BLaER1 treated with 17β-estradiol and CSF1 and Interleukin-3, amounts not matched to agents 10 nM and 100 nM (cell line): ENCODE measurements around the gene ARHGEF25.

Source experiments
- H3K27ac ChIP-seq, 11 experiments: shearing (Covaris generic); formaldehyde crosslinking; 2 replicates each; pipeline ENCODE4 v1.8.1; 2022
- H3K27me3 ChIP-seq, 11 experiments: shearing (Covaris generic); formaldehyde crosslinking; 2 replicates each; pipeline ENCODE4 v1.8.1; 2022
- H3K36me3 ChIP-seq, 11 experiments: shearing (Covaris generic); formaldehyde crosslinking; 2 replicates each; pipeline ENCODE4 v1.8.1; 2022
- H3K4me1 ChIP-seq, 10 experiments: shearing (Covaris generic); formaldehyde crosslinking; 2 replicates each; pipeline ENCODE4 v1.8.1; 2022
- H3K4me2 ChIP-seq, 11 experiments: shearing (Covaris generic); formaldehyde crosslinking; 2 replicates each; pipeline ENCODE4 v1.8.1; 2022
- H3K4me3 ChIP-seq, 10 experiments: shearing (Covaris generic); formaldehyde crosslinking; 2 replicates each; pipeline ENCODE4 v1.8.1; 2022
- H3K9ac ChIP-seq, 11 experiments: shearing (Covaris generic); formaldehyde crosslinking; 2 replicates each; pipeline ENCODE4 v1.8.1; 2022
- H3K9me3 ChIP-seq, 11 experiments: shearing (Covaris generic); formaldehyde crosslinking; replicated peaks in 1 of 11; 2 replicates each; pipeline ENCODE4 v1.8.1; 2022
- H4K20me1 ChIP-seq, 11 experiments: shearing (Covaris generic); formaldehyde crosslinking; 2 replicates each; pipeline ENCODE4 v1.8.1; 2022
- Cebpa-rat ChIP-seq, 11 experiments: shearing (Covaris generic); IDR thresholded peaks; 2 replicates each; pipeline ENCODE4 v1.8.1; 2022

ARHGEF25 gene

DNA sequence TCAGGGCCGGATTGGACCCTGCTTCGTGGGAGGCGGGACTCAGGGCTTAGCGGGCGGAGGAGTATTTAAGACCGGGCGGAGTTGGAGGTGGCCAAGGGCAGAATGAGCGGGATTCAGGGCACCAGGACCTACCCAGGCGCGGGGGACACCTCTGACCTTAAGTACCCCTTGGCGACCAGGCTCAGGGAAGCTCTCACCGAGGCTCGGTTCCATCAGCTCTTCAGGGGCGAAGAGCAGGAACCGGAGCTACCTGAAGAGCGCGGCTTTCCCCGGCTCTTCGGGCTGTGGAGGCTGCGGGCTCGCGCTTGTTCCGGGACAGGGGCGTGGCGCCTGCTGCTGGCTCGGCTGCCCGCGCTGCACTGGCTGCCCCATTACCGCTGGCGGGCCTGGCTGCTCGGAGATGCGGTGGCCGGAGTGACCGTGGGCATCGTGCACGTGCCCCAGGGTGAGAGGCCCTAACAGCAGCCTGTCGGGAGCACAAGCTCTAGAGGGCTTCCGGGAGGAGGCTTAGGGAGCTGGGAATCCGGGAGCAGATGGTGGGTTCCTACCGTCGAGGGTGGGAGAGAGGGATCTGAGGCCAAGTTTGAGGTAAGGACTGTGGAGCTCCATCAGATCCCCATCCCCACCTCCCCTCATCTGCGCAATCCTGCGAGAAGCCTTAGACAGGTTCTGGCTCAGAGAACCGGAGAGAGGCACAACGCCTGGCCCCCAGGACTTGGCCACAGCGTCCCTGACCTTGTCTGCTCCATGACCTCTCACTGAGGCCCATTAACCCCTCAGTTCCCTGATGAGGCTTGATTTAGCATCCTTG is 8.4 kb downstream of the ARHGEF25 start:
- peaks cover 71 to 80% (median 75%) of the 10 kb centered on the region in 11 experiments for H3K27me3 ChIP-seq
- no peak overlapping the region for H3K4me2 ChIP-seq
- H4K20me1 ChIP-seq, result peaks cover 0 to 34% (median 17%) of the 10 kb centered on the region in 11 experiments; a peak in 13 of 22 replicates
- 0 out of 22 replicates have a peak, but pooled peaks cover 0 to 4% (median 0%) of the 10 kb centered on the region in 11 experiments for H3K36me3 ChIP-seq
- no peak for TF ChIP-seq Cebpa-rat (IDR thresholded peaks at IDR 0.05)
- peaks cover 23 to 42% (median 37%) of the 10 kb centered on the region in 10 experiments for H3K4me1 ChIP-seq
- no peak overlapping the region for H3K27ac ChIP-seq
- peaks cover 0 to 7% (median 0%) of the 10 kb centered on the region in 11 experiments; a peak in 2 of 22 replicates for H3K9me3 ChIP-seq
- no peak overlapping the region; a peak in 1 of 20 replicates for H3K4me3 ChIP-seq
- no peak overlapping the region for H3K9ac ChIP-seq

DNA sequence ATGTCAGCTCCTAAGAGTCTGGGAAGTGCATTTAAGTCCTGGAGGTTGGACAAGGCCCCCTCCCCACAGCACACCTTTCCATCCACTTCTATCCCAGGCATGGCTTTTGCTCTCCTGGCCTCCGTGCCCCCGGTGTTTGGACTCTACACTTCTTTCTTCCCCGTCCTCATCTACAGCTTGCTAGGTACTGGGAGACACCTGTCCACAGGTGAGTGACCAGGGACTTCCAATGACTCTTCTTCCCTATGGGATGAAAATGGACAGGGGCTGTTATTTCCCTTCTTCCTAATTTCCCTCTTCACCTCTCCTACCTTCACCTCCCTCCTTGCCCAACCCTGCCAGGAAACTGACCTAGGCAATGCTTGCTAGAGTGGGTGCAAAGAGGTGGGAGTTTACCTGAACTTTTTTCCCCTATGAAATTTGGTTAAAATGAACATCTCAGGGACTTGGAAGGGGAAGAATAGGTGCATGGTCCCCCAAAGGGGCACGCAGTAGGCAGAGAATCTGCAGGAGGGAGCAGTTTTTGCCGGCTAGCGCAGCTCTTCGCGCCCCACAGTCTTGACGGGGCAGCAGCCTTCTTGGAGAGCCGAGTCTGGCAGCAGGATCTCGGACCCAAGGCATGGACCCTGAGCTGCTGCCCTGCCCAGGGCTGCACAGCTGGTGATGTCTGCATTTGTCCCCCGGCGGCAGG is 9.2 kb downstream of the ARHGEF25 start:
- Histone ChIP-seq H3K4me2 (peak overlapping the region; percentile 30 to 89 (median 72); a peak in 21 of 22 replicates), H4K20me1 (peaks cover 0 to 34% (median 17%) of the 10 kb centered on the region in 11 experiments; a peak in 13 of 22 replicates), H3K9me3 (peaks cover 0 to 7% (median 0%) of the 10 kb centered on the region in 11 experiments; a peak in 2 of 22 replicates), H3K27me3 (peaks cover 78 to 88% (median 83%) of the 10 kb centered on the region in 11 experiments), H3K4me1 (peaks cover 18 to 37% (median 32%) of the 10 kb centered on the region in 10 experiments), H3K36me3 (0 out of 22 replicates have a peak, but pooled peaks cover 0 to 4% (median 0%) of the 10 kb centered on the region in 11 experiments), H3K9ac (no peak overlapping the region), H3K4me3 (peak overlapping the region in 5 of 10 experiments; percentile 8 to 54 (median 38); a peak in 8 of 20 replicates), H3K27ac (no peak overlapping the region)
- no peak for TF ChIP-seq Cebpa-rat (IDR thresholded peaks at IDR 0.05)

DNA sequence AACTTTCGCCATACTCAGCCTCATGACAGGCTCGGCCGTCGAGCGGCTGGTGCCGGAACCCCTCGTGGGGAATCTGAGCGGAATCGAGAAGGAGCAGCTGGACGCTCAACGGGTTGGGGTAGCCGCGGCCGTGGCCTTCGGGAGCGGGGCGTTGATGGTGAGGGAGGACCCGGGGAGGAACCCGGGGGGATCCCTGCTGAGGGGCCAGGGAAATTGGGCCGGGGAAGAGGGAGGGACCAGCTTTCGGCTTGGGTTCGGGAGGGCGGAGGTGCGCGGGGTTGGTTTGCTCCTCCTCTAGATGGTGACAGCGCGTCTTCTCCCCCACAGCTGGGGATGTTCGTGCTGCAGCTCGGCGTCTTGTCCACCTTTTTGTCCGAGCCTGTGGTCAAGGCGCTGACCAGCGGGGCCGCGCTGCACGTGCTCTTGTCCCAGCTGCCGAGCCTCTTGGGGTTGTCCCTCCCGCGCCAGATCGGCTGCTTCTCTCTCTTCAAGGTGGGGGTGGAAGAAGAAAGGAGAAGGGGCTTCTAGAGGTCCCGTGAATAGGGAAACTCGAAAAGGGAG is 9.8 kb downstream of the ARHGEF25 start:
- H3K27me3 ChIP-seq, result peaks cover 85 to 94% (median 89%) of the 10 kb centered on the region in 11 experiments
- H3K27ac ChIP-seq, result no peak overlapping the region
- TF ChIP-seq Cebpa-rat (IDR thresholded peaks at IDR 0.05), result no peak
- peak overlapping the region; percentile 8 to 54 (median 36); a peak in 16 of 20 replicates for H3K4me3 ChIP-seq
- H3K4me1 ChIP-seq, result peaks cover 18 to 37% (median 32%) of the 10 kb centered on the region in 10 experiments
- H3K4me2 ChIP-seq, result peak overlapping the region; percentile 30 to 89 (median 72)
- H4K20me1 ChIP-seq, result peaks cover 0 to 34% (median 17%) of the 10 kb centered on the region in 11 experiments; a peak in 13 of 22 replicates
- peaks cover 0 to 7% (median 0%) of the 10 kb centered on the region in 11 experiments; a peak in 2 of 22 replicates for H3K9me3 ChIP-seq
- H3K9ac ChIP-seq, result 0 out of 22 replicates have a peak overlapping the region, but pooled peaks of 1 of the 11 experiments have one; percentile 15
- H3K36me3 ChIP-seq, result 0 out of 22 replicates have a peak, but pooled peaks cover 0 to 4% (median 0%) of the 10 kb centered on the region in 11 experiments

DNA sequence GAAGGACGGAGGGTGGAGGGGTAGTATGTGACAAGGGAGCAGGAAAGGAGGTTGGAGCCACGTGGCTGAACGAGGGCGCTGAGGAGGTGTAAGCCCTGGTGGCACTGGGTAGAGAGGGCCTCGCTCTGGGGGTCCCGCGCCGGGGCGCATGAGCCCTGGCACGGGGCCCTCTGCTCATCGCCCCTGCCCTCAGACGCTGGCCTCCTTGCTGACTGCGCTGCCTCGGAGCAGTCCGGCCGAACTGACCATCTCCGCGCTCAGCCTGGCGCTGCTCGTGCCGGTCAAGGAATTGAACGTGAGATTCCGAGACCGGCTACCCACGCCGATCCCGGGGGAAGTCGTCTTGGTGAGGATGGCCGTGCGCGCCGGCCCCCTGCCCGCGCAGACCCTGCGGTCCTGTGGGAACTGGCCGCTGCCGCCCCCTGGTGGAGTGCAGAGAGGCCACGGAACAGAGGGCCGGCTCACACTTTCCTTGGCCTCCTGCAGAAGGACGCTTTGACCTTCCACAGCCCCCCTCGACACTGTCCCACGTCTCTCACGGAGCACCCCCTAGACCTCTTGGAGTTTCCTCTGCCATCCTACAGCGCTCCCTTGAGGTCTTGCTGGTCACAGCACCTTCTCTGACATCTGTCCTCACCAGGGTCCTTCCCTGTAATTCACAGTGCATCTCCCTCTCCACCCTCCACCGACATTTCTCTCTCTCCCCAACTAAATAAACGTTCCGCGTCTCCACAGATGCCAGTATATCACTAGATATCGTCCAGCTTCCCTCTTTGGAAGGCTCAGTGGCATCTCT is 10.5 kb downstream of the ARHGEF25 start:
- Histone ChIP-seq H3K36me3 (no peaks in the 10 kb centered on the region), H3K4me1 (peaks cover 18 to 32% (median 26%) of the 10 kb centered on the region in 10 experiments), H3K9me3 (peaks cover 0 to 9% (median 0%) of the 10 kb centered on the region in 11 experiments; a peak in 2 of 22 replicates), H3K27me3 (peaks cover 91 to 97% (median 96%) of the 10 kb centered on the region in 11 experiments), H3K27ac (no peak overlapping the region), H4K20me1 (peaks cover 0 to 36% (median 19%) of the 10 kb centered on the region in 11 experiments; a peak in 13 of 22 replicates), H3K4me2 (peak overlapping the region; percentile 30 to 89 (median 72)), H3K9ac (0 out of 22 replicates have a peak overlapping the region, but pooled peaks of 2 of the 11 experiments have one; percentile 11 to 15), H3K4me3 (peak overlapping the region; percentile 8 to 54 (median 36); a peak in 16 of 20 replicates)
- no peak for TF ChIP-seq Cebpa-rat (IDR thresholded peaks at IDR 0.05)

DNA sequence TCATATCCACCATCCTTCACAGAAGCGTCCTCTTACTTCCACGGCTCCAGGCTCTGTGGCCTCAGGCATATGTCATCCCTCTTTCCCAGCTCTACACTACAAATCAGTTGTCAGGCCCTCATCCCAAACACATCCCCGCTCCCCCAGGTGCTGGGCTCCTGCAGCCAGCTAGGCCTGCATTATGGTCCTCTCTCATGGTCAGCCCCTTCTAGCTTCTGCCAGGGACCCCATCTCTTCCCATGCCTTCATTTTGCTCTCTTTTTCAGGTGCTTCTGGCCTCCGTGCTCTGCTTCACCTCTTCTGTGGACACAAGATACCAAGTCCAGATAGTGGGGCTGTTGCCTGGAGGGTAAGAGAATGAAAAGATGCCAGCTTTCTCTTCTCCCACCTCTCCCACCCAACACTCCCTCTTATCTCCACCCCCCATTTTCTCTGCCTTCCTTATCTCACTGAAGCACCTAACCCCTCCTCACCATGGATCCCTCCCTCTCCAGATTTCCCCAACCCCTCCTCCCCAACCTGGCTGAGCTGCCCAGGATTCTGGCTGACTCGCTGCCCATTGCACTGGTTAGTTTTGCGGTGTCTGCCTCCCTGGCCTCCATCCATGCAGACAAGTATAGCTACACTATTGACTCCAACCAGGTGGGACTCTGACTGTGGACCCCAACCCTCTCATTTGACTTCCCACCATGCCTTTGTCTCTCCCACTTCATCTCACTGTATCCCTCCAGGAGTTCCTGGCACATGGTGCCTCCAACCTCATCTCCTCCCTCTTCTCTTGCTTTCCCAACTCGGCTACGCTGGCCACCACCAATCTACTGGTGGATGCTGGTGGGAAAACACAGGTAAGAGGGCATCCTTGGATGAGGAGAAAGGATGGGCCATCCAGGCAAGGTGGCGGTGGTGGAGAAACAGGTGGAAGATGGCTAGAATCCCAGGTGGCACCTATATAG is 11.3 kb downstream of the ARHGEF25 start:
- peaks cover 97 to 100% (median 100%) of the 10 kb centered on the region in 11 experiments for H3K27me3 ChIP-seq
- no peaks in the 10 kb centered on the region for H3K36me3 ChIP-seq
- H4K20me1 ChIP-seq, result peaks cover 0 to 38% (median 19%) of the 10 kb centered on the region in 11 experiments; a peak in 13 of 22 replicates
- H3K4me2 ChIP-seq, result no peak overlapping the region
- 0 out of 22 replicates have a peak overlapping the region, but pooled peaks of 1 of the 11 experiments have one; percentile 11 for H3K9ac ChIP-seq
- no peak overlapping the region for H3K4me3 ChIP-seq
- no peak for TF ChIP-seq Cebpa-rat (IDR thresholded peaks at IDR 0.05)
- H3K9me3 ChIP-seq, result peaks cover 0 to 12% (median 3%) of the 10 kb centered on the region in 11 experiments; a peak in 15 of 22 replicates
- no peak overlapping the region for H3K27ac ChIP-seq
- H3K4me1 ChIP-seq, result peaks cover 18 to 31% (median 24%) of the 10 kb centered on the region in 10 experiments

DNA sequence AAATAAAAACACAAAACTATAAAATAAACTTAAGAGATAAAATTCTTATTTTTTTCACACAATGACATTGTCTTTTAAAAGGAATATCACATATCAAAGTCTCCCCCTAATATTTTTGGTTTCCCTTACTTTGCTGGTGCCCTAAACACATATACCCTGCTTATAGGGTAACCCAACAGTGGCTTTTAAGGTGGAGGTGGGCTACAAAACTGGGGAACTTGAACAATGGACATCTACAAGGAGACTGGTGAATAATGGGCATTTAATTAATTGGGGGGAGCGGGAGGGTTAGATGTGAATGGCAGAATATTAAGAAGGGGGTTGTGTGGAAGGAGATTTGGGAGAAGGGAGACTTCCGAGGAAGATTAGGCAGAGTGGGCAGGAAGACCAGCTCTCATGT is 12.2 kb downstream of the ARHGEF25 start:
- H4K20me1 ChIP-seq, result peaks cover 0 to 38% (median 19%) of the 10 kb centered on the region in 11 experiments; a peak in 13 of 22 replicates
- H3K27me3 ChIP-seq, result peaks cover 98 to 100% (median 100%) of the 10 kb centered on the region in 11 experiments
- TF ChIP-seq Cebpa-rat (IDR thresholded peaks at IDR 0.05), result no peak
- no peak overlapping the region for H3K4me3 ChIP-seq
- peaks cover 7 to 19% (median 11%) of the 10 kb centered on the region in 11 experiments; a peak in 18 of 22 replicates for H3K9me3 ChIP-seq
- no peak overlapping the region for H3K9ac ChIP-seq
- H3K36me3 ChIP-seq, result no peaks in the 10 kb centered on the region
- H3K4me2 ChIP-seq, result peak overlapping the region in 2 of 11 experiments; percentile 11 to 43; a peak in 1 of 22 replicates
- peaks cover 18 to 31% (median 24%) of the 10 kb centered on the region in 10 experiments for H3K4me1 ChIP-seq
- no peak overlapping the region for H3K27ac ChIP-seq
